Right cardiac atrium (tissue), 5 donors: Measurements from ENCODE around the gene STRBP. TPM values are rescaled to one million over a fixed set of nuclear protein-coding genes. Genes with fewer than 3 reads are reported as not detected.

ENCODE experiments used
- ATAC-seq, 2 donors: fragments of 200-7000 bp; cut with Tn5 transposase; one replicate each; pipeline versions ENCODE4 v1.8.0 to v1.9.1; 2020; ENCODE audit warnings: moderate library complexity in 2 of 2, mild to moderate bottlenecking in 1 of 2
- DNase-seq, 3 donors: peaks; one replicate each; pipeline ENCODE4 v3.0.0-alpha.2; 2020
- H3K27ac ChIP-seq: one replicate; pipeline ENCODE4 v1.5.1; 2013; ENCODE audit warnings: mild to moderate bottlenecking, low read length, control low read depth, moderate library complexity
- H3K27me3 ChIP-seq: one replicate; pipeline ENCODE4 v1.6.1; 2013; ENCODE audit not compliant: control insufficient read depth, insufficient read depth
- H3K4me1 ChIP-seq: one replicate; pipeline ENCODE4 v1.6.1; 2013; ENCODE audit warnings: low read length; ENCODE audit not compliant: control insufficient read depth, insufficient read depth
- H3K4me3 ChIP-seq: one replicate; pipeline ENCODE4 v1.5.1; 2013; ENCODE audit warnings: low read length, control low read depth
- H3K9me3 ChIP-seq: one replicate; pipeline ENCODE4 v1.6.1; 2013; ENCODE audit warnings: low read length; ENCODE audit not compliant: control insufficient read depth
- WGBS: extraction: QIAGEN DNeasy Blood & Tissue Kit; methylation state at CpG from one replicate; pipeline ENCODE4 v1.1.7; 2013; 5-methylcytosine and 5-hydroxymethylcytosine counted together
- intact Hi-C, 4 donors: fragments of 100-400 bp; cut with DNase I; formaldehyde crosslinking; loops; one replicate each; pipeline versions ENCODE4 v1.11.0 to v1.14.0; 2022 to 2023
- polyA plus RNA-seq: library from polyadenylated mRNA; stranded (reverse); fragments of 200-250 nt; gene quantifications from one replicate; pipeline ENCODE4 v1.2.3, GENCODE V29; 2013
- total RNA-seq, 4 donors: library from RNA; stranded (reverse); fragmentation: NEBNext Ultra II Directional; extraction: Animal tissue kit (Norgen Biotek cat#: 25700); gene quantifications; one replicate each; pipeline ENCODE4 v1.2.1, GENCODE V29; 2021
- donor health status: healthy with polysubstance abuse.
- donor health status: DM: no; HTN: yes; CAD: no.
- donor health status: DM: no; HTN: no; CAD: no.
- donor health status: DM: no; HTN: yes; CAD: no; lungs with severe emphysema.
- donor health status: DM: yes; HTN: yes; CAD: no.

The STRBP gene
- total and polyA plus RNA-seq, 5 donors = 9.8 to 26.8 (median 21.2) TPM

- intact Hi-C loops = no loop called here
- DNase-seq (no peak), ATAC-seq (no peak)
- no peaks in the 10 kb centered on the region for H3K27me3 ChIP-seq
- H3K27ac ChIP-seq = no peak overlapping the region
- no peaks in the 10 kb centered on the region for H3K9me3 ChIP-seq
- 56% methylated on average over 1 of the region's 1 CpG for WGBS
- peaks cover 1% of the 10 kb centered on the region for H3K4me1 ChIP-seq
- no peak overlapping the region for H3K4me3 ChIP-seq
These were observed 137.1 kb downstream of the STRBP start for GRCh38 chr9:123131258-123131657.

DNA sequence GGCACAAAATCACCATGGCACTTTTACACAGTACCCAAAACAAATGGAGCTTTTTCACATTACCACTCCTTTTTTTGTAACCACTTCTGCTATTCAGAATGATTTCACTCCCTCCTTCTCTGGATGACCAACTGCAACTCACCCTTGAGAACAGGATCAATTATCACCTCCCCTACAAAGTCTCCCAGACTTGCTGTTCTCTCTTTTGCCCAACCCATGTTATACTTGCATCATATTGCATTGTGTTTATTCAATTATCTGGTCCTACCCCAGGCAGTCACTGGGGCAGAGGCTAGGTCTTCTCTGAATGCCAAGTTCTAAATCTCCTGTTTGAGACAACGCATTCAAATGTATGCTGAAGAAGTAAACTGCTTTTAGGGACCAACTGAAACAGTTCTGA is 139.0 kb downstream of the STRBP start:
- 97% methylated on average over 1 of the region's 1 CpG for WGBS
- Histone ChIP-seq H3K4me3 (no peak overlapping the region), H3K27me3 (no peaks in the 10 kb centered on the region), H3K9me3 (no peaks in the 10 kb centered on the region), H3K27ac (no peak overlapping the region), H3K4me1 (peaks cover 1% of the 10 kb centered on the region)
- no peak for ATAC-seq
- intact Hi-C loops = no loop called here
- no peak for DNase-seq

DNA sequence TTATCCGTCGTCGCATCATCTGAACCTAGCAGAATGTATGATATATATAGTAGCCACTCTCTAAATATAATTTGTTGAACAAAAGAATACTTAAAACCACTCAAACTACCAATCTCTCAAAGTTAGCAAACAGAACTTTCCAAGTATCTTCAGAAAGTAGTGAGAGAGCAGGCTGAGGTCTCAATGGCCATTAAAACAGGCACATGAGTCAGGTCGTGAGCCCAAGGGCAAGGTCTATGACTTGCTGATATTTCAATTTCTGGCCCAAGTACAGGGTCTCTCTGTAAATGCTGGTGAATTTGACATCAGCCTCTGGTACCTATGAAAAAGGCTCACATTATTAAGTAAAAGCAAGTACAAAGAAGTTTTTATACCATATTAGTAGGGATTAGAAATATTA is 139.8 kb downstream of the STRBP start:
- no peaks in the 10 kb centered on the region for H3K9me3 ChIP-seq
- H3K4me1 ChIP-seq = peaks cover 1% of the 10 kb centered on the region
- intact Hi-C loops = no loop called here
- 95% methylated on average over 4 of the region's 4 CpGs for WGBS
- no peak overlapping the region for H3K4me3 ChIP-seq
- no peaks in the 10 kb centered on the region for H3K27me3 ChIP-seq
- DNase-seq (no peak), ATAC-seq (no peak)
- no peak overlapping the region for H3K27ac ChIP-seq

- Histone ChIP-seq H3K4me3 (no peak overlapping the region), H3K9me3 (no peaks in the 10 kb centered on the region), H3K27me3 (no peaks in the 10 kb centered on the region), H3K4me1 (peaks cover 1% of the 10 kb centered on the region), H3K27ac (no peak overlapping the region)
- ATAC-seq (no peak), DNase-seq (no peak)
- WGBS = 87% methylated on average over 3 of the region's 3 CpGs
- intact Hi-C loops = no loop called here
These were observed 140.8 kb downstream of the STRBP start for GRCh38 chr9:123127512-123128075.

DNA sequence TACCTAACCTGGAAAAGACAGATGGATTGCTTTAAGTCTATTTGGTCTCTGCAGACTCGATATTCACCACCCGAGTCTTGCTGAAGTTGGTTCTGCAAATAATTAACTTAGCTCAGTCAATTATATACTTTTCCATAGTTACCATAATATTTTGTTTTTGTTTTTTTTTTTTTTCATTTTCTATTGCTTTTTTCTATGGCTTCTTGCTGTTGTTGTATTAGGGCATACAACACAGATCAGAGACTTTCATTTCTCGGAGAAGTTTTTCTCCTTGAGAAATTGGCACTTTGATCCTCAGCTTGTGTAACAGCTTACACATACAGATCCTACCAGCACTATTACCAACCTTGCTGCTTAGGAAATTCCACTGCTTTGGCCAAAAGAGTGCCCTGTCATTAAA is 146.9 kb downstream of the STRBP start:
- no peaks in the 10 kb centered on the region for H3K9me3 ChIP-seq

GRCh38 chr9:123120953-123121352 is 147.4 kb downstream of the STRBP start:
- ATAC-seq = no peak
- intact Hi-C loops = no loop called here
- Histone ChIP-seq H3K4me3 (no peak overlapping the region), H3K4me1 (peaks cover 6% of the 10 kb centered on the region), H3K27ac (no peak overlapping the region), H3K9me3 (no peaks in the 10 kb centered on the region), H3K27me3 (no peaks in the 10 kb centered on the region)
- no peak for DNase-seq
- WGBS = 98% methylated on average over 1 of the region's 1 CpG

More for the DNA sequence above, 146.9 kb downstream of the STRBP start:
- DNase-seq (no peak), ATAC-seq (no peak)
- intact Hi-C loops = no loop called here
- Histone ChIP-seq H3K4me1 (peaks cover 6% of the 10 kb centered on the region), H3K27ac (no peak overlapping the region), H3K4me3 (no peak overlapping the region), H3K27me3 (no peaks in the 10 kb centered on the region)
- 95% methylated on average over 3 of the region's 3 CpGs for WGBS

DNA sequence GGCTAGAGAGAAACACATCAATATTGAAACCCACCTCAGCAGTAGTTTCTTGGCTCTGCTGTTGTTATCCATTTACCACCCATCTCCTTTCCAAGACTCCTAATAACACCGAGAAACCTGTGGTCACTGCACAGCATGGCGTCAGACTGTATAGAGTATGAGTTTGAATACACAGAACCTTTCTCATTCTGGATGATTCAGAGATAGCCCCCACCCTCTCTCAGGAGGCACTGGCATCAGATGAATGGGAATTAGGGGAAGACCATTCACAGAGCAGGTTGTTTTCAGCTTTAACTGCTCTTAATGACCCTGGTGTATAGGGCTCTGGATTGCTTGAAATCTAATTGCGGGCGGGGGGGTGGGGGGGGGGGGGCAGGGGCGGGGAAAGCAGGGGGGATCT is 148.3 kb downstream of the STRBP start:
- WGBS = 87% methylated on average over 5 of the region's 5 CpGs
- Histone ChIP-seq H3K4me1 (peaks cover 6% of the 10 kb centered on the region), H3K4me3 (no peak overlapping the region), H3K27me3 (no peaks in the 10 kb centered on the region), H3K9me3 (no peaks in the 10 kb centered on the region), H3K27ac (no peak overlapping the region)
- DNase-seq (no peak), ATAC-seq (no peak)
- intact Hi-C loops = no loop called here

GRCh38 chr9:123119566-123119965 is 148.8 kb downstream of the STRBP start:
- 50% methylated on average over 7 of the region's 7 CpGs for WGBS
- Histone ChIP-seq H3K27ac (no peak overlapping the region), H3K4me1 (peaks cover 6% of the 10 kb centered on the region), H3K27me3 (no peaks in the 10 kb centered on the region), H3K9me3 (no peaks in the 10 kb centered on the region), H3K4me3 (no peak overlapping the region)
- ATAC-seq (peak in 1 of 2 donors; percentile 29), DNase-seq (no peak)
- intact Hi-C loops = no loop called here

DNA sequence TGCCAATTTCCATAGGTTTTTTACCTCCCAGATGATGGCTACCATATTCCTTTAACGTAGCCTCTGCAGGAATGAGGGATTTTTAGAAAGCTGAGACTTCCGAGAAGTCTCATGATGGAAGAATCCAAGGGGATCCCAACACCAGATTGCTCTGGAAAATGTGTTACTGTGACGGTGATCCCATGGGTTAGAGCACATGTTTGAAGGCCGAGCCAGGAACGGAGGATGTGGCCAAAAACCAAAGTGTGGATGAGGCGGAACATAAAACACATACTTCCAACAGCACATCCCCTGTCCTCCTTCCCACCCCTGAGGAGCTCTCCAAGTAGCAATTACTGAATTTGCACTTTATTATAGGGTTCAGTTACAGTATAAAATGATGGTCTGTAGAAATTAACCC is 152.3 kb downstream of the STRBP start:
- no peak for ATAC-seq
- 85% methylated on average over 6 of the region's 6 CpGs for WGBS
- Histone ChIP-seq H3K27me3 (no peaks in the 10 kb centered on the region), H3K4me3 (no peak overlapping the region), H3K9me3 (no peaks in the 10 kb centered on the region), H3K4me1 (peaks cover 12% of the 10 kb centered on the region), H3K27ac (no peak overlapping the region)
- DNase-seq = no peak
- intact Hi-C loops = no loop called here

GRCh38 chr9:123115146-123115913 is 153.1 kb downstream of the STRBP start:
- Histone ChIP-seq H3K4me3 (no peak overlapping the region), H3K27me3 (no peaks in the 10 kb centered on the region), H3K27ac (no peak overlapping the region), H3K4me1 (peaks cover 12% of the 10 kb centered on the region), H3K9me3 (no peaks in the 10 kb centered on the region)
- DNase-seq (no peak), ATAC-seq (no peak)
- 77% methylated on average over 16 of the region's 16 CpGs for WGBS
- intact Hi-C loops = no loop called here

GRCh38 chr9:123113185-123113584 is 155.2 kb downstream of the STRBP start:
- 62% methylated on average over 7 of the region's 7 CpGs for WGBS
- ATAC-seq (no peak), DNase-seq (no peak)
- Histone ChIP-seq H3K4me1 (peaks cover 10% of the 10 kb centered on the region), H3K4me3 (no peak overlapping the region), H3K27me3 (no peaks in the 10 kb centered on the region), H3K9me3 (no peaks in the 10 kb centered on the region), H3K27ac (no peak overlapping the region)
- intact Hi-C loops = no loop called here
